Activated T-helper 1 cell treated with anti-CD3 and anti-CD28 coated beads, Interleukin-12 subunit alpha, Interleukin-12 subunit beta, Interleukin-2, Interleukin-4 antibody, amounts not matched to agents 30 ng/mL and 10 ng/mL and 1 ng/mL, durations not matched to agents 14 hours and 24 hours and 36 hours (primary cell): ENCODE results near the gene ZNF521. TPM values are rescaled to one million over a fixed set of nuclear protein-coding genes. Genes with fewer than 3 reads are reported as not detected.
"Not testable (repeated sequence)": the region's sequence is repeated elsewhere in the genome, so short reads cannot be mapped to it uniquely, and the experiment has no call there.

Source experiments
- DNase-seq: peaks from one replicate; pipeline ENCODE4 v3.0.0; 2021; ENCODE audit warnings: low spot score
- H3K27ac Mint-ChIP-seq: one replicate; pipeline ENCODE4 v1.8.0; 2021; ENCODE audit warnings: mild to moderate bottlenecking, mixed read lengths
- H3K27me3 Mint-ChIP-seq: one replicate; pipeline ENCODE4 v1.8.0; 2022; ENCODE audit warnings: mild to moderate bottlenecking, moderate library complexity, mixed read lengths; ENCODE audit not compliant: insufficient read depth
- H3K36me3 Mint-ChIP-seq: one replicate; pipeline ENCODE4 v1.8.0; 2021; ENCODE audit warnings: low read depth, mixed read lengths
- H3K4me1 Mint-ChIP-seq: one replicate; pipeline ENCODE4 v1.8.0; 2021; ENCODE audit warnings: low read depth, mixed read lengths
- H3K4me3 Mint-ChIP-seq: one replicate; pipeline ENCODE4 v1.8.0; 2021; ENCODE audit warnings: mild to moderate bottlenecking, moderate library complexity, mixed read lengths
- H3K9me3 Mint-ChIP-seq: one replicate; pipeline ENCODE4 v1.8.0; 2021; ENCODE audit warnings: mixed read lengths
- intact Hi-C: fragments of 100-400 bp; cut with micrococcal nuclease; formaldehyde crosslinking; loops from one replicate; pipeline ENCODE4 v1.15.1; 2024
- total RNA-seq: library from RNA; stranded (reverse); gene quantifications from 2 replicates; pipeline ENCODE4 v1.2.3, GENCODE V29; 2022

ZNF521 gene
- total RNA-seq, 1 donor from 2014 or later: not detected

GRCh38 chr18:25033747-25034471 is 318.1 kb downstream of the ZNF521 start:
- Mint-ChIP-seq H3K36me3 (no peaks in the 10 kb centered on the region), H3K27ac (no peak overlapping the region), H3K4me3 (no peak overlapping the region), H3K4me1 (no peaks in the 10 kb centered on the region), H3K9me3 (no peaks in the 10 kb centered on the region), H3K27me3 (no peaks in the 10 kb centered on the region)
- intact Hi-C loops: no loop called here
- DNase-seq: no peak

GRCh38 chr18:25033175-25033574 is 318.8 kb downstream of the ZNF521 start:
- intact Hi-C loops, H3K27ac Mint-ChIP-seq, H3K4me1 Mint-ChIP-seq, H3K27me3 Mint-ChIP-seq, H3K36me3 Mint-ChIP-seq, H3K4me3 Mint-ChIP-seq, DNase-seq, H3K9me3 Mint-ChIP-seq: not testable (repeated sequence)

GRCh38 chr18:25029802-25030201 is 322.2 kb downstream of the ZNF521 start:
- intact Hi-C loops: no loop called here
- no peaks in the 10 kb centered on the region for H3K36me3 Mint-ChIP-seq

GRCh38 chr18:25019931-25020330 is 332.0 kb downstream of the ZNF521 start:
- no peaks in the 10 kb centered on the region for H3K36me3 Mint-ChIP-seq
- H3K9me3 Mint-ChIP-seq: no peaks in the 10 kb centered on the region
- H3K27me3 Mint-ChIP-seq: no peaks in the 10 kb centered on the region
- H3K27ac Mint-ChIP-seq: no peak overlapping the region
- no peak overlapping the region for H3K4me3 Mint-ChIP-seq
- intact Hi-C loops: no loop called here
- no peaks in the 10 kb centered on the region for H3K4me1 Mint-ChIP-seq
- DNase-seq: no peak

More at GRCh38 chr18:25029802-25030201, 322.2 kb downstream of the ZNF521 start:
- Mint-ChIP-seq H3K4me1 (no peaks in the 10 kb centered on the region), H3K27me3 (no peaks in the 10 kb centered on the region), H3K4me3 (no peak overlapping the region), H3K27ac (no peak overlapping the region), H3K9me3 (no peaks in the 10 kb centered on the region)
- DNase-seq: no peak

- no peak for DNase-seq
- no peaks in the 10 kb centered on the region for H3K36me3 Mint-ChIP-seq
- no peaks in the 10 kb centered on the region for H3K4me1 Mint-ChIP-seq
- no peak overlapping the region for H3K27ac Mint-ChIP-seq
- H3K4me3 Mint-ChIP-seq: no peak overlapping the region
- H3K9me3 Mint-ChIP-seq: no peaks in the 10 kb centered on the region
- intact Hi-C loops: no loop called here
- no peaks in the 10 kb centered on the region for H3K27me3 Mint-ChIP-seq
Observed at GRCh38 chr18:25019086-25019860, 332.7 kb downstream of the ZNF521 start.

GRCh38 chr18:25016666-25017065 is 335.3 kb downstream of the ZNF521 start:
- DNase-seq: no peak
- no peak overlapping the region for H3K27ac Mint-ChIP-seq
- H3K4me1 Mint-ChIP-seq: no peaks in the 10 kb centered on the region
- no peaks in the 10 kb centered on the region for H3K36me3 Mint-ChIP-seq
- intact Hi-C loops: no loop called here
- H3K27me3 Mint-ChIP-seq: no peaks in the 10 kb centered on the region
- no peaks in the 10 kb centered on the region for H3K9me3 Mint-ChIP-seq
- H3K4me3 Mint-ChIP-seq: no peak overlapping the region

- intact Hi-C loops: no loop called here
- DNase-seq: no peak
- Mint-ChIP-seq H3K27ac (no peak overlapping the region), H3K27me3 (no peaks in the 10 kb centered on the region), H3K4me1 (no peaks in the 10 kb centered on the region), H3K36me3 (no peaks in the 10 kb centered on the region), H3K9me3 (no peaks in the 10 kb centered on the region), H3K4me3 (no peak overlapping the region)
Observed at GRCh38 chr18:25016181-25016580, 335.8 kb downstream of the ZNF521 start.
